H9 (cell line): ENCODE results near the gene PNKD. TPM values are rescaled to one million over a fixed set of nuclear protein-coding genes. Genes with fewer than 3 reads are reported as not detected.

Source experiments
- DNase-seq: peaks from one replicate; pipeline ENCODE4 v3.0.0-alpha.2; 2017
- H2AFZ ChIP-seq: one replicate; pipeline ENCODE4 v1.6.1; 2013; ENCODE audit warnings: mild to moderate bottlenecking, low read length, control low read depth, moderate library complexity
- H2AK5ac ChIP-seq: 2 replicates; pipeline ENCODE4 v1.6.1; 2013; ENCODE audit warnings: low read length, control low read depth, mixed read lengths; ENCODE audit not compliant: insufficient read length
- H2BK120ac ChIP-seq: one replicate; pipeline ENCODE4 v1.6.1; 2013; ENCODE audit warnings: low read depth, mild to moderate bottlenecking, low read length, control low read depth, inconsistent platforms; ENCODE audit not compliant: poor library complexity, severe bottlenecking
- H2BK12ac ChIP-seq: 2 replicates; pipeline ENCODE4 v1.6.1; 2013; ENCODE audit warnings: low read length, control low read depth, mixed read lengths, low read depth; ENCODE audit not compliant: insufficient read length
- H2BK15ac ChIP-seq: 2 replicates; pipeline ENCODE4 v1.6.1; 2013; ENCODE audit warnings: low read depth, low read length, control low read depth
- H2BK20ac ChIP-seq: one replicate; pipeline ENCODE4 v1.6.1; 2013; ENCODE audit warnings: low read depth, mild to moderate bottlenecking, low read length, control low read depth, inconsistent platforms; ENCODE audit not compliant: poor library complexity, severe bottlenecking
- H2BK5ac ChIP-seq: 2 replicates; pipeline ENCODE4 v1.6.1; 2013; ENCODE audit warnings: low read length, control low read depth, mixed read lengths; ENCODE audit not compliant: insufficient read length
- H3K14ac ChIP-seq: 2 replicates; pipeline ENCODE4 v1.6.1; 2013; ENCODE audit warnings: low read length, control low read depth; ENCODE audit not compliant: insufficient read depth
- H3K18ac ChIP-seq: 2 replicates; pipeline ENCODE4 v1.6.1; 2013; ENCODE audit warnings: low read depth, mild to moderate bottlenecking, mixed read lengths, low read length, control low read depth; ENCODE audit not compliant: insufficient read length
- H3K23ac ChIP-seq: 2 replicates; pipeline ENCODE4 v1.6.1; 2013; ENCODE audit warnings: low read length, control low read depth, mixed read lengths, low read depth; ENCODE audit not compliant: insufficient read length
- H3K23me2 ChIP-seq: 2 replicates; pipeline ENCODE4 v1.6.1; 2013; ENCODE audit warnings: low read depth, mild to moderate bottlenecking, mixed read lengths, low read length, control low read depth; ENCODE audit not compliant: insufficient read length, poor library complexity, severe bottlenecking
- H3K27ac ChIP-seq: 2 replicates; pipeline ENCODE4 v1.5.1; 2013; ENCODE audit warnings: low read length, control low read depth, mixed read lengths, low read depth; ENCODE audit not compliant: insufficient read length
- H3K27me3 ChIP-seq: 2 replicates; pipeline ENCODE4 v1.6.1; 2013; ENCODE audit warnings: low read length, control low read depth, inconsistent platforms; ENCODE audit not compliant: insufficient read depth
- H3K4ac ChIP-seq: 2 replicates; pipeline ENCODE4 v1.6.1; 2013; ENCODE audit warnings: low read depth, mild to moderate bottlenecking, control low read depth, inconsistent platforms, low read length, moderate library complexity
- H3K4me1 ChIP-seq: 2 replicates; pipeline ENCODE4 v1.6.1; 2013; ENCODE audit warnings: low read length, control low read depth, inconsistent platforms; ENCODE audit not compliant: insufficient read depth
- H3K4me2 ChIP-seq: 2 replicates; pipeline ENCODE4 v1.6.1; 2013; ENCODE audit warnings: low read length, control low read depth, mixed read lengths; ENCODE audit not compliant: insufficient read length, insufficient read depth
- H3K56ac ChIP-seq: 2 replicates; pipeline ENCODE4 v1.6.1; 2013; ENCODE audit warnings: low read depth, mild to moderate bottlenecking, mixed read lengths, low read length, control low read depth; ENCODE audit not compliant: insufficient read length
- H3K79me1 ChIP-seq: 2 replicates; pipeline ENCODE4 v1.6.1; 2013; ENCODE audit warnings: low read depth, mild to moderate bottlenecking, moderate library complexity, low read length, control low read depth, inconsistent platforms; ENCODE audit not compliant: insufficient read depth, poor library complexity, severe bottlenecking
- H3K79me2 ChIP-seq: 2 replicates; pipeline ENCODE4 v1.6.1; 2013; ENCODE audit warnings: low read length, control low read depth, inconsistent platforms; ENCODE audit not compliant: insufficient read depth
- H3K9ac ChIP-seq: 2 replicates; pipeline ENCODE4 v1.6.1; 2013; ENCODE audit warnings: low read length, control low read depth, mixed read lengths; ENCODE audit not compliant: insufficient read length; ENCODE audit errors: extremely low read depth
- H3K9me3 ChIP-seq: one replicate; pipeline ENCODE4 v1.6.1; 2013; ENCODE audit warnings: low read depth, low read length, inconsistent platforms; ENCODE audit not compliant: control insufficient read depth
- H3T11ph ChIP-seq: one replicate; pipeline ENCODE4 v1.6.1; 2013; ENCODE audit warnings: mild to moderate bottlenecking, low read length, control low read depth, inconsistent platforms
- H4K20me1 ChIP-seq: one replicate; pipeline ENCODE4 v1.6.1; 2013; ENCODE audit not compliant: control insufficient read depth, insufficient read length, insufficient read depth
- H4K5ac ChIP-seq: 2 replicates; pipeline ENCODE4 v1.6.1; 2013; ENCODE audit warnings: low read depth, mild to moderate bottlenecking, mixed read lengths, low read length, control low read depth; ENCODE audit not compliant: insufficient read length
- H4K8ac ChIP-seq: replicated peaks from 2 replicates; pipeline ENCODE4 v1.6.1; 2013; ENCODE audit warnings: low read length, control low read depth, mixed read lengths, low read depth; ENCODE audit not compliant: insufficient read length
- H4K91ac ChIP-seq: 2 replicates; pipeline ENCODE4 v1.6.1; 2013; ENCODE audit warnings: low read depth, mild to moderate bottlenecking, moderate library complexity, mixed read lengths, low read length, control low read depth; ENCODE audit not compliant: insufficient read length
- H3K27ac Mint-ChIP-seq, 3 experiments: 2 replicates in 2 of 3; 3 replicates in 1 of 3; pipeline ENCODE4 v1.8.0; 2020 to 2021; ENCODE audit warnings: mixed read lengths in 3 of 3, mild to moderate bottlenecking in 1 of 3, moderate library complexity in 1 of 3
- H3K27me3 Mint-ChIP-seq: 2 replicates; pipeline ENCODE4 v1.8.0; 2021; ENCODE audit warnings: low read depth, mild to moderate bottlenecking, moderate library complexity, mixed read lengths
- H3K36me3 Mint-ChIP-seq, 3 experiments: 2 replicates in 2 of 3; 3 replicates in 1 of 3; pipeline ENCODE4 v1.8.0; 2020 to 2021; ENCODE audit warnings: low read depth in 3 of 3, mixed read lengths in 3 of 3; ENCODE audit not compliant: insufficient read depth in 1 of 3
- H3K4me1 Mint-ChIP-seq, 2 experiments: 2 replicates each; pipeline ENCODE4 v1.8.0; 2020; ENCODE audit warnings: mixed read lengths in 2 of 2
- H3K4me3 Mint-ChIP-seq, 2 experiments: 2 replicates in 1 of 2; 3 replicates in 1 of 2; pipeline ENCODE4 v1.8.0; 2020 to 2021; ENCODE audit warnings: mild to moderate bottlenecking in 2 of 2, mixed read lengths in 2 of 2, moderate library complexity in 1 of 2
- H3K9me3 Mint-ChIP-seq, 2 experiments: 2 replicates in 1 of 2; 3 replicates in 1 of 2; pipeline ENCODE4 v1.8.0; 2020; ENCODE audit warnings: mild to moderate bottlenecking in 2 of 2, mixed read lengths in 2 of 2, moderate library complexity in 1 of 2
- CTCF ChIP-seq: fragments of 200-600 bp; sonication (generic); conservative IDR thresholded peaks from 3 replicates; pipeline ENCODE4 v1.8.0; 2021; ENCODE audit warnings: antibody characterized with exemption, mild to moderate bottlenecking
- WGBS: extraction: QIAGEN DNeasy Blood & Tissue Kit; methylation state at CpG from one replicate; pipeline ENCODE4 v1.1.7; 2013; ENCODE audit warnings: missing lambda C conversion rate, low lambda C conversion rate, mixed read lengths; ENCODE audit not compliant: insufficient read length; ENCODE audit errors: extremely low coverage; 5-methylcytosine and 5-hydroxymethylcytosine counted together
- total RNA-seq: library from RNA; stranded (reverse); gene quantifications from 2 replicates; pipeline ENCODE4 v1.2.1, GENCODE V29; 2021

Gene PNKD
- total RNA-seq, 1 experiment from 2014 or later = 31.6 TPM

DNA sequence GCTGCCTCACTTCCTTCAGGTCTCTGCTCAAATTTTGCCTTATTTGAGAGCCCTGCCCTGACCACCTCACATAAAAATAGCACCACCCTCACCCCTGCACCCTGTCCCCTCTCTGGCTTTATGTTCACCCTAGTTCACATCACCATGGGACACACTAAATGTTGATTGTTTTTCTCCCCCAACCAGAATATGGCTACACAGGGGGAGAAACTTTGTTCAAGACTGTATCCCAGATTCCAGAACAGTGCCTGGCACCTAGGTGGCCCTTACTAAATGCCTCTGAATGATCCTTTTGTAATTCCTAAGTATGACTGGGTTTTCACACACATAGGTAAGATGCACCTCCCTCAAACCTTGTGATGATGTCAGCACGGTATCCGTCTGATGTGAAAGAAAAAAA, 58.0 kb downstream of the PNKD start:
- Histone ChIP-seq H3K79me2 (no peaks in the 10 kb centered on the region), H4K91ac (no peak overlapping the region), H3K27ac (no peak overlapping the region), H4K8ac (no peak overlapping the region), H2BK20ac (no peak overlapping the region), H3K14ac (no peak overlapping the region), H3K9me3 (no peaks in the 10 kb centered on the region), H2BK15ac (no peak overlapping the region), H3K18ac (no peak overlapping the region), H3K56ac (no peak overlapping the region), H3K4ac (no peak overlapping the region), H2AFZ (no peak overlapping the region), H3K4me1 (peaks cover 7% of the 10 kb centered on the region; the same call in 1 of the 2 replicates), H3K23me2 (peaks cover 9% of the 10 kb centered on the region), H2AK5ac (no peak overlapping the region), H3K9ac (no peak overlapping the region), H2BK120ac (no peak overlapping the region), H3K27me3 (no peaks in the 10 kb centered on the region), H2BK5ac (no peak overlapping the region), H3K23ac (no peak overlapping the region), H4K20me1 (no peaks in the 10 kb centered on the region), H3K4me2 (no peak overlapping the region), H4K5ac (no peak overlapping the region), H3T11ph (no peak overlapping the region), H3K79me1 (no peaks in the 10 kb centered on the region), H2BK12ac (no peak overlapping the region)
- no CpG with 5 or more reads among the region's 2 CpGs for WGBS
- Mint-ChIP-seq H3K27me3 (no peaks in the 10 kb centered on the region), H3K36me3 (no peaks in the 10 kb centered on the region), H3K9me3 (no peaks in the 10 kb centered on the region), H3K4me3 (no peak overlapping the region), H3K27ac (peak overlapping the region; percentile 6 to 79 (median 12); a peak in 2 of 7 replicates), H3K4me1 (peaks cover 47 to 62% of the 10 kb centered on the region in 2 experiments)
- no peak for TF ChIP-seq CTCF
- no peak for DNase-seq
